ENCODE results near the gene SLC22A8. TPM values are rescaled to one million over a fixed set of nuclear protein-coding genes. Genes with fewer than 3 reads are reported as not detected.

Gene SLC22A8
- total RNA-seq, 2 donors from 2014 or later = not detected

DNA sequence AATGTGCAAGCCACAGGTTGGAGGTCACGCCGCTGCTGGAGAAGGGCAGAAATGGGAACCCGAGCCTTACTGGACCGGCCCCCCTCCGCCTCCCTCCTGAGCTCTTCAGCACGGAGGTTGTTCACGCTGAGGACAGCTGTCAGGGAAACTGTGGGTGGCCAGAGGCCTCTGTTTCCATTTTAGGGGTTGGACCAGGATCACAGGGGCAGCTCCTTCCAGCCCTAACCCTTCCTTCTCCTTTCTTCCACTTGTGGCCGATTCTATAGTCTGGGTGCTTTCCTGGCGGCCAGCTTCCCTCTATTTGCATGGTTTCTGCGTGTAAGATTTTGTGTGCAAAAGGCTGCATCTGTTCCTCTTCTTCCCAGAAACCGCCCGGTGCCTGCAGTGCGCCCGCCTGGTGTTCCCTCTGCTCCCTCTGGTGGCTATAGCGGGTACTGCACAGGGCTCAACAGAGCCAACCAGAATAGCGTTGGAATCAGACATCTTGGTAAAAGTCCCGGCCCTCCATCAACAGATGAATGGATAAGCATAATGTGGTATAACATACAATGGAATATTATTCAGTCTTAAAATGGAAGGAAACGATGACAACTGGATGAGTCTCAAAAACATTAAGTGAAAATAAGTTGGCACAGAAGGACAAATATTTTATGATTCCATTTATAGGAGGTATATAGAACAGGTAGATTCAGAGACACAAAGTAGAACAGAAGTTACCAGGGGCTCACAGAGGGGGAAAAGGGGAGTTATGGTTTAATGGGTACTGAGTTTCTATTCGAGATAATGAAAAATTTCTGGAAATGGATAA is 8.4 kb upstream of the SLC22A8 start:
- peak; percentile 93 for ATAC-seq
- 11 to 14% methylated on average over 19 of the region's 19 CpGs for WGBS, 2 donors
- intact Hi-C loops (cut with DNase I) = loop anchor here (5.0 kb wide), 1 partner anchor 122 kb away; no protein-coding TSS in a partner anchor
- Histone ChIP-seq H3K9me3 (no peaks in the 10 kb centered on the region), H3K4me3 (no peak overlapping the region), H3K27me3 (no peaks in the 10 kb centered on the region), H3K4me1 (no peaks in the 10 kb centered on the region), H3K27ac (no peak overlapping the region), H3K36me3 (replicated peaks in 1 of 2; ENCODE audit: insufficient read depth in 1 of 2, low read depth in 2 of 2) (no peaks in the 10 kb centered on the region)
- peak; percentile 88 to 94 (median 90) for DNase-seq
- TF ChIP-seq, protein P1, sequence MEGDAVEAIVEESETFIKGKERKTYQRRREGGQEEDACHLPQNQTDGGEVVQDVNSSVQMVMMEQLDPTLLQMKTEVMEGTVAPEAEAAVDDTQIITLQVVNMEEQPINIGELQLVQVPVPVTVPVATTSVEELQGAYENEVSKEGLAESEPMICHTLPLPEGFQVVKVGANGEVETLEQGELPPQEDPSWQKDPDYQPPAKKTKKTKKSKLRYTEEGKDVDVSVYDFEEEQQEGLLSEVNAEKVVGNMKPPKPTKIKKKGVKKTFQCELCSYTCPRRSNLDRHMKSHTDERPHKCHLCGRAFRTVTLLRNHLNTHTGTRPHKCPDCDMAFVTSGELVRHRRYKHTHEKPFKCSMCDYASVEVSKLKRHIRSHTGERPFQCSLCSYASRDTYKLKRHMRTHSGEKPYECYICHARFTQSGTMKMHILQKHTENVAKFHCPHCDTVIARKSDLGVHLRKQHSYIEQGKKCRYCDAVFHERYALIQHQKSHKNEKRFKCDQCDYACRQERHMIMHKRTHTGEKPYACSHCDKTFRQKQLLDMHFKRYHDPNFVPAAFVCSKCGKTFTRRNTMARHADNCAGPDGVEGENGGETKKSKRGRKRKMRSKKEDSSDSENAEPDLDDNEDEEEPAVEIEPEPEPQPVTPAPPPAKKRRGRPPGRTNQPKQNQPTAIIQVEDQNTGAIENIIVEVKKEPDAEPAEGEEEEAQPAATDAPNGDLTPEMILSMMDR (IDR thresholded peaks at IDR 0.05) = peak; percentile 97 to 100 (median 98)
- no peak for TF ChIP-seq POLR2A (IDR thresholded peaks at IDR 0.05)

DNA sequence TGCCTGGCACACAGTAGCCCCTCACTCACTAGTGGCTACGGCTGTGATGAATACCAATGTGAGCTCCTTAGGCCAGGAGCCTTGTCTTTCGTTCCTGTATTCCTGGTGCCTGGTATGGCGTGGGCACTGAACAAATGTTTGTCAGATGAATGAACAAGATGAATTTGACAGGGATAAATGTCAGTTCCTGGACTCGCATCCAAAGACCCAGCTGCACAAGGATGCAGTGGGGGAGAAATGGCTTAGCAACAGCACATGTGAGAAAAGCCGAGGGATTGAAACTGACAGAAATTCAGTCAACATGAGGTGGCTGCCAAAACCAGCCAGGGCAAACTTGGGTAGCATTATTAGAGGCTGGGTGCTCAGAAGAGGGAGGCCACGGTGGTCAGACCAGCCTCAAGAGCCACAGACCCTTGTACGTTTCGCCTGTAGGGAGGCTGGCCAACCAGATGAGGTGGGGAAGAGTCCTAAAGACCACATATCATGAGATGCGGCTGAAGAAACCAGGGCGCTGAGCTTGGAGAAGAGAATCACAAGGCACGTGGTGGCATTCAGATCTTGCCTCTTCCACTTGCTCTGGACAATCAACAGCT is 7.7 kb upstream of the SLC22A8 start:
- H3K27ac ChIP-seq = no peak overlapping the region
- no peaks in the 10 kb centered on the region for H3K9me3 ChIP-seq
- ATAC-seq (no peak), DNase-seq (no peak)
- TF ChIP-seq POLR2A (IDR thresholded peaks at IDR 0.05) = no peak
- TF ChIP-seq, protein P1 (IDR thresholded peaks at IDR 0.05) = no peak
- intact Hi-C loops (cut with DNase I) = loop anchor here (5.0 kb wide), 1 partner anchor 121 kb away; no protein-coding TSS in a partner anchor
- no peaks in the 10 kb centered on the region for H3K4me1 ChIP-seq
- WGBS, 2 donors = 80 to 83% methylated on average over 10 to 11 of the region's 11 CpGs
- H3K4me3 ChIP-seq = no peak overlapping the region
- H3K36me3 ChIP-seq (replicated peaks in 1 of 2; ENCODE audit: insufficient read depth in 1 of 2, low read depth in 2 of 2) = no peaks in the 10 kb centered on the region
- H3K27me3 ChIP-seq = no peaks in the 10 kb centered on the region

- Histone ChIP-seq H3K36me3 (replicated peaks in 1 of 2; ENCODE audit: insufficient read depth in 1 of 2, low read depth in 2 of 2) (no peaks in the 10 kb centered on the region), H3K4me3 (no peak overlapping the region), H3K27ac (no peak overlapping the region), H3K4me1 (no peaks in the 10 kb centered on the region), H3K9me3 (no peaks in the 10 kb centered on the region), H3K27me3 (no peaks in the 10 kb centered on the region)
- 63 to 72% methylated on average over 6 of the region's 6 CpGs for WGBS, 2 donors
- TF ChIP-seq POLR2A (IDR thresholded peaks at IDR 0.05) = no peak
- TF ChIP-seq, protein P1 (IDR thresholded peaks at IDR 0.05) = no peak
- intact Hi-C loops (cut with DNase I) = loop anchor here (5.0 kb wide), 1 partner anchor 120 kb away; no protein-coding TSS in a partner anchor
- DNase-seq (no peak), ATAC-seq (no peak)
These were observed 6.8 kb upstream of the SLC22A8 start for GRCh38 chr11:63022441-63022840.

GRCh38 chr11:63020671-63021291 is 5.1 kb upstream of the SLC22A8 start:
- no peak for ATAC-seq
- Histone ChIP-seq H3K27me3 (no peaks in the 10 kb centered on the region), H3K27ac (no peak overlapping the region), H3K36me3 (replicated peaks in 1 of 2; ENCODE audit: insufficient read depth in 1 of 2, low read depth in 2 of 2) (no peaks in the 10 kb centered on the region), H3K9me3 (no peaks in the 10 kb centered on the region), H3K4me3 (no peak overlapping the region), H3K4me1 (no peaks in the 10 kb centered on the region)
- TF ChIP-seq, protein P1 (IDR thresholded peaks at IDR 0.05) = peak in 1 of 7 experiments; percentile 9
- no peak for TF ChIP-seq POLR2A (IDR thresholded peaks at IDR 0.05)
- intact Hi-C loops (cut with DNase I) = loop anchor here (5.0 kb wide), 1 partner anchor 118 kb away; no protein-coding TSS in a partner anchor
- no peak for DNase-seq
- 58 to 80% methylated on average over 1 to 24 of the region's 24 CpGs for WGBS, 2 donors

Data from body of pancreas (tissue), 4 donors.